Osteoblast (primary cell): Measurements from ENCODE around the gene NCAM1. TPM values are rescaled to one million over a fixed set of nuclear protein-coding genes. Genes with fewer than 3 reads are reported as not detected.

Experiments
- DNase-seq: peaks from one replicate; pipeline ENCODE4 v3.0.0; 2011; ENCODE audit warnings: low spot score, mixed read lengths; ENCODE audit not compliant: insufficient read length; ENCODE audit errors: missing footprints
- H2AFZ ChIP-seq: 2 replicates; pipeline ENCODE4 v1.6.0; 2011; ENCODE audit warnings: mild to moderate bottlenecking, low read length
- H3K27ac ChIP-seq: 2 replicates; pipeline ENCODE4 v1.5.1; 2011; ENCODE audit warnings: mild to moderate bottlenecking, low read depth, low read length, moderate library complexity
- H3K27me3 ChIP-seq: 2 replicates; pipeline ENCODE4 v1.6.0; 2012; ENCODE audit warnings: mild to moderate bottlenecking, control low read depth, inconsistent platforms, low read length, moderate library complexity; ENCODE audit not compliant: insufficient read depth
- H3K36me3 ChIP-seq: 2 replicates; pipeline ENCODE4 v1.5.1; 2011; ENCODE audit warnings: mild to moderate bottlenecking, low read length, control low read depth, moderate library complexity; ENCODE audit not compliant: insufficient read depth
- H3K4me1 ChIP-seq: 2 replicates; pipeline ENCODE4 v1.5.1; 2011; ENCODE audit warnings: mild to moderate bottlenecking, low read length, control low read depth, moderate library complexity; ENCODE audit not compliant: insufficient read depth
- H3K4me2 ChIP-seq: 2 replicates; pipeline ENCODE4 v1.6.0; 2011; ENCODE audit warnings: mild to moderate bottlenecking, low read length; ENCODE audit not compliant: insufficient read depth
- H3K4me3 ChIP-seq: fragments of 200-600 bp; sonication (generic); 3 replicates; pipeline ENCODE4 v1.5.1; 2012; ENCODE audit warnings: mild to moderate bottlenecking, low read length, inconsistent platforms; ENCODE audit not compliant: insufficient read depth
- H3K79me2 ChIP-seq: 2 replicates; pipeline ENCODE4 v1.6.0; 2012; ENCODE audit warnings: mild to moderate bottlenecking, low read length, control low read depth, inconsistent platforms; ENCODE audit not compliant: insufficient read depth
- H3K9me3 ChIP-seq: 2 replicates; pipeline ENCODE4 v1.5.1; 2011; ENCODE audit warnings: low read depth, low read length, control low read depth
- H4K20me1 ChIP-seq: 2 replicates; pipeline ENCODE4 v1.6.0; 2012; ENCODE audit warnings: mild to moderate bottlenecking, low read length, control low read depth; ENCODE audit not compliant: insufficient read depth
- CTCF ChIP-seq: IDR thresholded peaks from 2 replicates; pipeline ENCODE4 v1.5.1; 2011; ENCODE audit warnings: mild to moderate bottlenecking, low read depth, low read length, moderate library complexity; ENCODE audit errors: extremely low read depth
- total RNA-seq: library from RNA; depleted of rRNA; stranded (reverse); fragments of >200 nt; gene quantifications from 2 replicates; pipeline ENCODE4 v1.2.3, GENCODE V29; 2012

Gene NCAM1
- total RNA-seq, 1 donor, result 2.2 TPM

DNA sequence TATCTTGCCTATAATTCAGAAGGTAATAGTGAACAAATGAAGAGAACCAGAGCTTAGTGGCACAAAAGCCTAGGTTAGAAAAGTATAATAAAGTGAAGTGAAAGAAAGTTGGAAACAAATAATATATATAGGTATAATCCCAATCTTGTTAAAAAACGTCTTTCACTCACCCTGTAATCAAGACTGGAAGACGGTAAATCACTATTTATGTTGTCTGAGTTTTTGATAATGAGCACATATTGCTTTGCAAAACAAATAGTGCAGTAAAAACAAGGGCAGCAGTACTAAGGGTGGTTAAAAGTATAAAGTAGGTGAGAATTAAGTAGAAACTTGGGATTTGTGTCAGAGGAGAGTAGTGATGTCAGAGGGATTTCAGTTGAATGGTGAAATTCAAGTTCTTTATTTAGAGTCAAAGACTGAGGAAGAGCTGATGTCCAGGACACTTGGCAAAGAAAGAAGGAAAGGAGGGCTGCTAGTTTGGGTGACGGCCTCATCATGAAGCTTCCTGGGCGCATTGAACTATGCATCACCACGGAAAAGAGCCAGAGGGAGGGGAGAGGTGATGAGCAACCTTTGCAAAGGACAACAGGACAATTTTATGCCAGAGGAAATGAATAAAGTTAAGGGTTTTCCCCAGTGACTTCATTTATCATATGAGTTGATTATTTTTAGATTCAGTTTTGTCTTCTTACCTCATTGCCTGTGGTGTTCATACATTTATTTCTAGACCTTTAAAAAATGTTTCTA, 11.4 kb downstream of the NCAM1 start:
- H3K4me3 ChIP-seq, result no peak overlapping the region
- no peak for TF ChIP-seq CTCF

DNA sequence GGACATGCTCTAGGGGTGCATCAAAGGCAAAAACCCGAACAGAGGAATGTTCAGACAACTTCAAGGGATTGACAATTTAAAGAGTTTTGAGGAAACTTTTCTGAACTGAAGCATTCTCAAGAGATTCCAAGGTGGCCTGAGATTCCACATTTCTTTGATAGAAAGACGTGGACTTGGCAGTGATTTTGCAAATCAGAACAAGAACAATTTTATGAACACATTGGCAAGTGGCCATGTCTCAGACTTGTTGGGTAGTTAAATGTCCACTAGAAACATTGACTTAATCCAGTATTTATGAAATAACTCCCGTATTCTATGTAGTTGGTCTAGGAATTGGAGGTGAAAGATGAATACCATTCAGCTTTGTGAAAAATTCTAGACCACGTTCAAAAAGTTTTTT, 13.8 kb downstream of the NCAM1 start:
- no peaks in the 10 kb centered on the region for H3K79me2 ChIP-seq
- H4K20me1 ChIP-seq, result no peaks in the 10 kb centered on the region
- H3K36me3 ChIP-seq, result no peaks in the 10 kb centered on the region
- no peak overlapping the region for H3K4me3 ChIP-seq
- no peak for TF ChIP-seq CTCF
- H3K4me1 ChIP-seq, result no peaks in the 10 kb centered on the region
- no peaks in the 10 kb centered on the region for H3K9me3 ChIP-seq
- DNase-seq, result no peak
- no peak overlapping the region for H2AFZ ChIP-seq
- no peak overlapping the region for H3K27ac ChIP-seq
- H3K4me2 ChIP-seq, result no peak overlapping the region
- no peaks in the 10 kb centered on the region for H3K27me3 ChIP-seq

More for the DNA sequence above, 11.4 kb downstream of the NCAM1 start:
- Histone ChIP-seq H2AFZ (no peak overlapping the region), H3K27ac (no peak overlapping the region), H3K27me3 (no peaks in the 10 kb centered on the region), H3K4me2 (no peak overlapping the region), H3K79me2 (no peaks in the 10 kb centered on the region), H3K36me3 (no peaks in the 10 kb centered on the region), H3K9me3 (no peaks in the 10 kb centered on the region), H4K20me1 (no peaks in the 10 kb centered on the region), H3K4me1 (no peaks in the 10 kb centered on the region)
- no peak for DNase-seq

- H3K9me3 ChIP-seq, result no peaks in the 10 kb centered on the region
- no peaks in the 10 kb centered on the region for H3K4me1 ChIP-seq
- no peaks in the 10 kb centered on the region for H4K20me1 ChIP-seq
- no peak for TF ChIP-seq CTCF
- no peak overlapping the region for H3K4me2 ChIP-seq
- H3K4me3 ChIP-seq, result no peak overlapping the region
- H3K79me2 ChIP-seq, result no peaks in the 10 kb centered on the region
- H2AFZ ChIP-seq, result no peak overlapping the region
- DNase-seq, result no peak
- H3K27me3 ChIP-seq, result no peaks in the 10 kb centered on the region
- H3K36me3 ChIP-seq, result no peaks in the 10 kb centered on the region
- no peak overlapping the region for H3K27ac ChIP-seq
Observed at GRCh38 chr11:112975493-112975892, 14.3 kb downstream of the NCAM1 start.

DNA sequence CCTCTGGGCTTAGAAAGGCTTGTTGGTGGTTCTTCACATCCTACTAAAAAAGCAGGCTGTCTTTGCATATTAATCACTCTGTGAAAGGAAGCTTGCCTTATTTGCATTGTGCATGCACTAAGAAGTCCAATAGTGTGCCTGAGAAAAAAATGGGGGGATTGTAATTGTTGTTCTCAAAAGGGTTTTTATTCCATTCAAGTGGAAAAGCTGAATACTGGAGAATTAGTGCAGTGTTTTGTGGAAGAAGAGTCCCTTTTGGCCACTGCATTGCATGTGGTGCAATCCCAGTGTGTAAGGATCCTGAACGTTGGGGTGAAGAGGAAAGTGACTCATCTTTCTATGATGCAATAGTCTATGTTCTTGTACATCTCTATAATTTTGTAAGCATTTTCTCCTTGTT, 16.5 kb downstream of the NCAM1 start:
- H3K4me3 ChIP-seq, result no peak overlapping the region
- no peaks in the 10 kb centered on the region for H3K79me2 ChIP-seq
- H3K27ac ChIP-seq, result no peak overlapping the region
- no peak for TF ChIP-seq CTCF
- no peaks in the 10 kb centered on the region for H4K20me1 ChIP-seq
- H3K9me3 ChIP-seq, result no peaks in the 10 kb centered on the region
- DNase-seq, result no peak
- no peaks in the 10 kb centered on the region for H3K36me3 ChIP-seq
- no peaks in the 10 kb centered on the region for H3K27me3 ChIP-seq
- H2AFZ ChIP-seq, result no peak overlapping the region
- no peaks in the 10 kb centered on the region for H3K4me1 ChIP-seq
- H3K4me2 ChIP-seq, result no peak overlapping the region
